ENCODE measurements around the gene RBMS1.
"Not testable (repeated sequence)": the region's sequence is repeated elsewhere in the genome, so short reads cannot be mapped to it uniquely, and the experiment has no call there.

Gene RBMS1

GRCh38 chr2:160445673-160446072 is 47.9 kb downstream of the RBMS1 start:
- no peaks in the 10 kb centered on the region for H3K27me3 ChIP-seq (ENCODE audit: insufficient read depth, low read depth)
- TF ChIP-seq CTCF (conservative IDR thresholded peaks at IDR 0.05; ENCODE audit: low read depth, low read length) = no peak
- H2AFZ ChIP-seq (ENCODE audit: low read depth) = no peak overlapping the region
- H3K4me1 ChIP-seq (ENCODE audit: low read depth, poor library complexity, severe bottlenecking) = no peaks in the 10 kb centered on the region
- H3K36me3 ChIP-seq (ENCODE audit: insufficient read depth) = no peaks in the 10 kb centered on the region
- no peaks in the 10 kb centered on the region for H3K79me2 ChIP-seq (ENCODE audit: insufficient read depth, low read depth)
- no peak overlapping the region for H3K4me3 ChIP-seq (IDR thresholded peaks at IDR 0.05; ENCODE audit: insufficient read depth, low read depth, low read length)
- no peak overlapping the region for H3K4me2 ChIP-seq
- no peaks in the 10 kb centered on the region for H4K20me1 ChIP-seq (ENCODE audit: insufficient read depth)
- H3K27ac ChIP-seq = no peak overlapping the region
- no peak overlapping the region for H3K9ac ChIP-seq

- Histone ChIP-seq H3K27ac (no peak overlapping the region), H2AFZ (ENCODE audit: low read depth) (no peak overlapping the region), H3K4me2 (no peak overlapping the region), H3K27me3 (ENCODE audit: insufficient read depth, low read depth) (no peaks in the 10 kb centered on the region), H3K9ac (no peak overlapping the region), H3K4me3 (IDR thresholded peaks at IDR 0.05; ENCODE audit: insufficient read depth, low read depth, low read length) (no peak overlapping the region), H4K20me1 (ENCODE audit: insufficient read depth) (no peaks in the 10 kb centered on the region), H3K79me2 (ENCODE audit: insufficient read depth, low read depth) (no peaks in the 10 kb centered on the region), H3K4me1 (ENCODE audit: low read depth, poor library complexity, severe bottlenecking) (no peaks in the 10 kb centered on the region), H3K36me3 (ENCODE audit: insufficient read depth) (no peaks in the 10 kb centered on the region)
- TF ChIP-seq CTCF (conservative IDR thresholded peaks at IDR 0.05; ENCODE audit: low read depth, low read length) = no peak
Measured at GRCh38 chr2:160442603-160443002, 51.0 kb downstream of the RBMS1 start.

- Histone ChIP-seq H3K4me2 (no peak overlapping the region), H2AFZ (ENCODE audit: low read depth) (no peak overlapping the region), H3K27me3 (ENCODE audit: insufficient read depth, low read depth) (no peaks in the 10 kb centered on the region), H3K36me3 (ENCODE audit: insufficient read depth) (no peaks in the 10 kb centered on the region), H3K9ac (no peak overlapping the region), H3K79me2 (ENCODE audit: insufficient read depth, low read depth) (no peaks in the 10 kb centered on the region), H3K4me3 (IDR thresholded peaks at IDR 0.05; ENCODE audit: insufficient read depth, low read depth, low read length) (no peak overlapping the region), H3K27ac (no peak overlapping the region), H4K20me1 (ENCODE audit: insufficient read depth) (no peaks in the 10 kb centered on the region), H3K4me1 (ENCODE audit: low read depth, poor library complexity, severe bottlenecking) (no peaks in the 10 kb centered on the region)
- no peak for TF ChIP-seq CTCF (conservative IDR thresholded peaks at IDR 0.05; ENCODE audit: low read depth, low read length)
Measured at GRCh38 chr2:160440888-160441287, 52.7 kb downstream of the RBMS1 start.

- not testable (repeated sequence) for H3K9ac ChIP-seq
Measured at GRCh38 chr2:160439038-160439437, 54.6 kb downstream of the RBMS1 start.

GRCh38 chr2:160437273-160437672 is 56.3 kb downstream of the RBMS1 start:
- H3K27me3 ChIP-seq (ENCODE audit: insufficient read depth, low read depth) = no peaks in the 10 kb centered on the region
- no peak overlapping the region for H3K4me3 ChIP-seq (IDR thresholded peaks at IDR 0.05; ENCODE audit: insufficient read depth, low read depth, low read length)
- no peak overlapping the region for H3K9ac ChIP-seq
- no peaks in the 10 kb centered on the region for H3K79me2 ChIP-seq (ENCODE audit: insufficient read depth, low read depth)
- no peak overlapping the region for H3K4me2 ChIP-seq
- H3K36me3 ChIP-seq (ENCODE audit: insufficient read depth) = no peaks in the 10 kb centered on the region
- H2AFZ ChIP-seq (ENCODE audit: low read depth) = no peak overlapping the region
- H4K20me1 ChIP-seq (ENCODE audit: insufficient read depth) = no peaks in the 10 kb centered on the region
- no peak overlapping the region for H3K27ac ChIP-seq
- no peaks in the 10 kb centered on the region for H3K4me1 ChIP-seq (ENCODE audit: low read depth, poor library complexity, severe bottlenecking)
- TF ChIP-seq CTCF (conservative IDR thresholded peaks at IDR 0.05; ENCODE audit: low read depth, low read length) = no peak

More at GRCh38 chr2:160439038-160439437, 54.6 kb downstream of the RBMS1 start:
- H3K4me1 ChIP-seq (ENCODE audit: low read depth, poor library complexity, severe bottlenecking); H3K36me3 ChIP-seq (ENCODE audit: insufficient read depth); H3K4me2 ChIP-seq; H3K4me3 ChIP-seq (IDR thresholded peaks at IDR 0.05; ENCODE audit: insufficient read depth, low read depth, low read length); H3K79me2 ChIP-seq (ENCODE audit: insufficient read depth, low read depth); H2AFZ ChIP-seq (ENCODE audit: low read depth); H4K20me1 ChIP-seq (ENCODE audit: insufficient read depth); H3K27me3 ChIP-seq (ENCODE audit: insufficient read depth, low read depth); H3K27ac ChIP-seq: not testable (repeated sequence)
